ENCODE data around the gene RTL10. TPM values are rescaled to one million over a fixed set of nuclear protein-coding genes. Genes with fewer than 3 reads are reported as not detected.

Gene RTL10
- total and polyA plus RNA-seq, 2 of the 8 experiments (the other 6 are each of a cell fraction or from before 2014, with no cell fraction given), result 11.5 to 18.8 TPM

DNA sequence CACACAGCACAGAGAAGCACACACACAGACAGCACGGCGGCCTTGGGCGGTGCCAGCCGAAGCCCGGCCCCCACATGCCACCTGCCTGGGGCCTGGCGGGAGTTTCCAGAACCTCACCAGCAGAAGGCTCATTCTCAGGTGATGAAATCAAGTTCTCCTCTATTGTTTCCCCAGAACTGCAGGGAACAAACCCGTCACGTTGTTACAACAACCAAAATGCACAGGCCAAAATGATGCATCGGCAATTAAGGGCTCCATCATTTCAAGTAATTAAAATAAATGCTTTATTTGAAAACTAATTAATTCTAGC is 30.8 kb downstream of the RTL10 start (continued):
- TF ChIP-seq SUZ12 (IDR thresholded peaks at IDR 0.05; ENCODE audit: low read length), result no peak
- no peak for TF ChIP-seq BCL11A (IDR thresholded peaks at IDR 0.05; ENCODE audit: low read depth in 2 of 2, low read length in 2 of 2)
- TF ChIP-seq BRCA1 (IDR thresholded peaks at IDR 0.05; ENCODE audit: low read depth, low read length), result no peak
- no peak for TF ChIP-seq HDAC2 (IDR thresholded peaks at IDR 0.05; ENCODE audit: borderline replicate concordance in 1 of 2, low read depth in 2 of 2, low read length in 2 of 2)
